ENCODE measurements around the gene BRD7.

Gene BRD7

GRCh38 chr16:50398336-50398735 lies 29.5 kb upstream of the BRD7 start:
- DNase-seq (ENCODE audit: extremely low spot score) = no peak
- ChIA-PET POLR2A (no interaction called here), CTCF (no interaction called here)
- TF ChIP-seq, protein P1, sequence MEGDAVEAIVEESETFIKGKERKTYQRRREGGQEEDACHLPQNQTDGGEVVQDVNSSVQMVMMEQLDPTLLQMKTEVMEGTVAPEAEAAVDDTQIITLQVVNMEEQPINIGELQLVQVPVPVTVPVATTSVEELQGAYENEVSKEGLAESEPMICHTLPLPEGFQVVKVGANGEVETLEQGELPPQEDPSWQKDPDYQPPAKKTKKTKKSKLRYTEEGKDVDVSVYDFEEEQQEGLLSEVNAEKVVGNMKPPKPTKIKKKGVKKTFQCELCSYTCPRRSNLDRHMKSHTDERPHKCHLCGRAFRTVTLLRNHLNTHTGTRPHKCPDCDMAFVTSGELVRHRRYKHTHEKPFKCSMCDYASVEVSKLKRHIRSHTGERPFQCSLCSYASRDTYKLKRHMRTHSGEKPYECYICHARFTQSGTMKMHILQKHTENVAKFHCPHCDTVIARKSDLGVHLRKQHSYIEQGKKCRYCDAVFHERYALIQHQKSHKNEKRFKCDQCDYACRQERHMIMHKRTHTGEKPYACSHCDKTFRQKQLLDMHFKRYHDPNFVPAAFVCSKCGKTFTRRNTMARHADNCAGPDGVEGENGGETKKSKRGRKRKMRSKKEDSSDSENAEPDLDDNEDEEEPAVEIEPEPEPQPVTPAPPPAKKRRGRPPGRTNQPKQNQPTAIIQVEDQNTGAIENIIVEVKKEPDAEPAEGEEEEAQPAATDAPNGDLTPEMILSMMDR (IDR thresholded peaks at IDR 0.05; ENCODE audit: control extremely low read depth, extremely low read depth, low read depth, missing control alignments) = no peak

GRCh38 chr16:50396761-50397535 lies 28.2 kb upstream of the BRD7 start:
- ChIA-PET CTCF (no interaction called here), POLR2A (no interaction called here)
- TF ChIP-seq, protein P1 (IDR thresholded peaks at IDR 0.05; ENCODE audit: control extremely low read depth, extremely low read depth, low read depth, missing control alignments) = no peak
- DNase-seq (ENCODE audit: extremely low spot score) = no peak

GRCh38 chr16:50395763-50396710 lies 27.2 kb upstream of the BRD7 start:
- ChIA-PET CTCF (no interaction called here), POLR2A (no interaction called here)
- TF ChIP-seq, protein P1 (IDR thresholded peaks at IDR 0.05; ENCODE audit: control extremely low read depth, extremely low read depth, low read depth, missing control alignments) = no peak
- DNase-seq (ENCODE audit: extremely low spot score) = no peak

- no peak for DNase-seq (ENCODE audit: extremely low spot score)
These were observed 25.3 kb upstream of the BRD7 start for GRCh38 chr16:50393858-50394802.

DNA sequence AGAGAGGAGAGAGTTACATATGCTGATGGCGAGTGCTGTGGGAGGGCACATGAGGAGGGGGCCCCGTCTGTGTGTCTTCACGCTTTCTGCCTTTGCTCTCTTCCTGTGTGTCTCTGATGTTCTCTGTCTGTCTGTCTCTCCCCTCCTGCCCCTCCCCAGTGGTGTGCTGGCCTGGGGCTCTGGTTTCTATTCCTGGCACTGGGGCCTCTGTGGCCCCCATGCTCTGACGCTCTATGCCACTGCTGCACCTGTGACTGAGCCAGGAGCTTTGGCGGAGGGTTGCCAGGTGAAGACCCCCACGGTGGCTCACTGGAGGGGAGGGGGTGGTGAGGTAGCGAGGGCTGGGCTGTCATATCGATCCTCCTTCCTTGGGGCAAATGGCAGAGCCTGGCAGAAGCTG lies 24.6 kb upstream of the BRD7 start:
- POLR2A ChIA-PET = no interaction called here

More at GRCh38 chr16:50393858-50394802, 25.3 kb upstream of the BRD7 start:
- ChIA-PET CTCF (interaction anchor here (1.1 kb wide), 2 partner anchors 34 to 217 kb away, joined by 3 read pairs; no protein-coding TSS in a partner anchor), POLR2A (no interaction called here)
- TF ChIP-seq, protein P1 (IDR thresholded peaks at IDR 0.05; ENCODE audit: control extremely low read depth, extremely low read depth, low read depth, missing control alignments) = no peak

More for the DNA sequence above, 24.6 kb upstream of the BRD7 start:
- TF ChIP-seq, protein P1 (IDR thresholded peaks at IDR 0.05; ENCODE audit: control extremely low read depth, extremely low read depth, low read depth, missing control alignments) = no peak
- CTCF ChIA-PET = no interaction called here
- DNase-seq (ENCODE audit: extremely low spot score) = no peak

Data from GM10248 (cell line).